OCI-LY7 (cell line): ENCODE data around the gene ATP6V1B1.

Source experiments
- CTCF ChIP-seq: fragments of 200-600 bp; sonication (generic); conservative IDR thresholded peaks from 2 replicates; pipeline ENCODE4 v1.5.1; 2014; ENCODE audit warnings: mild to moderate bottlenecking, antibody characterized with exemption, low read length, moderate library complexity, mixed read lengths
- EZH2phosphoT487 ChIP-seq: fragments of 200-600 bp; sonication (generic); IDR thresholded peaks from 2 replicates; pipeline ENCODE4 v1.6.1; 2018; ENCODE audit warnings: low read depth, borderline replicate concordance, mild to moderate bottlenecking, mixed run types, antibody characterized with exemption, low read length, moderate library complexity, mixed read lengths

- no peak for TF ChIP-seq CTCF
- TF ChIP-seq EZH2phosphoT487: no peak
These were observed 27.5 kb downstream of the ATP6V1B1 start for GRCh38 chr2:70962885-70963878.
